ENCODE data around the gene TSPAN3.

Gene TSPAN3

DNA sequence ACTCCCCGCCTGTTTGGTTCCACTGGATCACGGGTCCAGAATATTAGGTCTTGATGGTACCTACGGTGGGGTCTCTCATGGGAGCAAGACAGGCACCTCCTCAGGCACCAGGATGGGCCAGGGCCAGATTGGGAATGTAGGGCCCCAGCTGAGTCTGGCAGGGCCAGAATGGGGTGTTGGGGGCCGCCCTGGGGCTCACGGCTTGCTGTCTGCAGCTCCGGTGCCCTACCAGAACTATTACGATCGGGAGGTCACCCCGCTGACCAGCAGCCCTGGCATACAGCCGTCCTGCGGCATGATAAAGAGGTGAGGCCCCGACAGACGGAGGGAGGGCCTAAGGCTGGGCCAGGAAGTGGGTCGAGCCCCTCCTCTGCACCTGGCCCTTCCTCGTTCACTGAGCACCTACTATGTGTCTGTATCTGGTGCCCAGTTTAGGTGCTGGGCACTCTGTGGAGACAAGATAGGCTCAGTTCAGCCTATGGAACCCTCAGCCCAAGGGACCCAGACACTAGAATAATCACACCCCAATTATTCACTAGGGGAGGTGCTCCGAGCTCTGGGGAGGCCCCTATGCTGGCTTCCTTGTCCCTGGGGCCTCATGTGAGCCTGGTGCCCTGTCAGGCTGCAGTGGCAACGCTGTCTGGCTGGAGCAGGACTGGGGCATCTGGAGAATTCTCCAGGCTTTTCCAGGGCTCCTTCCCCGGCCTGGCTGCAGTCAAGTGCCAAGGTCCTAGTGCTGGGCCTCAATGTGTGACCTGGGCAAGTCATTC, 38.1 kb downstream of the TSPAN3 start:
- DNase-seq: no peak

GRCh38 chr15:77032052-77032646, 38.8 kb downstream of the TSPAN3 start:
- no peak for DNase-seq

DNA sequence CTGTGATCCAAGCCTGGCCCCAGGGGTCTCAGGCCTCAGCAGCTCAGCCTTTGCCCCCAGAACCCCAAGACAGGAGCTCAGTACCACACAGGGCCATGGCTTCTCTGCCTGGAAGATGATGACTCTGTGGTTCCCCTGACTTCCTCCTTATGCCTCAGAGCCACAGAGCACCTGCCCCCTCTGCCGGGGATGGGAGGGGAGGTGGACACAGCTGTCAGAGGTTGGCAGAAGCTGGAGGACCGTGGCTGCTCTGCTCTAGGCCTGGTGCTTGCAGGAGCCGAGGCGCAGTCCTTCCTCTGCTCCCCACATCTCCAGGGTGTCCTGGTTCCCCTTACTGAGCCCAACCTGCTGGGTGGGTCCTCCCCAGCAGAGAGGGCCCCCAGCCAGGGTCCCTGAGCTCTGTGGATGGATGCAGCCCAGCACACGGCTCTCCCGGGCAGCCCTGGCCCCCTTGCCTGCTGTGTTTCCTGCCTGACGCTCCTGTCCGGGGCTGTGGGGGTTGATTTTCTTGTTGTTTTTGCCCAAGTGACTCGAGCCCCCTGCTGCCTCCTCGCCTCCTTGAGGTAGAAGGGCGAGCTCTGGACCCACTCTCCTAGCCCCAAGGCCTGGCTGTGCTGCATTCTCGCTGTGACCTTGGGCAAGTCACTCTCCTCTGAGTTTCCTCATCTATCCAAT, 39.4 kb downstream of the TSPAN3 start:
- DNase-seq: peak; percentile 20

GRCh38 chr15:77030928-77031375, 40.0 kb downstream of the TSPAN3 start:
- no peak for DNase-seq

GRCh38 chr15:77030048-77030927, 40.6 kb downstream of the TSPAN3 start:
- no peak for DNase-seq

GRCh38 chr15:77029166-77030047, 41.5 kb downstream of the TSPAN3 start:
- DNase-seq: no peak

- no peak for DNase-seq
Observed at GRCh38 chr15:77028451-77029165, 42.3 kb downstream of the TSPAN3 start.

GRCh38 chr15:77027697-77028450, 43.0 kb downstream of the TSPAN3 start:
- DNase-seq: no peak

DNA sequence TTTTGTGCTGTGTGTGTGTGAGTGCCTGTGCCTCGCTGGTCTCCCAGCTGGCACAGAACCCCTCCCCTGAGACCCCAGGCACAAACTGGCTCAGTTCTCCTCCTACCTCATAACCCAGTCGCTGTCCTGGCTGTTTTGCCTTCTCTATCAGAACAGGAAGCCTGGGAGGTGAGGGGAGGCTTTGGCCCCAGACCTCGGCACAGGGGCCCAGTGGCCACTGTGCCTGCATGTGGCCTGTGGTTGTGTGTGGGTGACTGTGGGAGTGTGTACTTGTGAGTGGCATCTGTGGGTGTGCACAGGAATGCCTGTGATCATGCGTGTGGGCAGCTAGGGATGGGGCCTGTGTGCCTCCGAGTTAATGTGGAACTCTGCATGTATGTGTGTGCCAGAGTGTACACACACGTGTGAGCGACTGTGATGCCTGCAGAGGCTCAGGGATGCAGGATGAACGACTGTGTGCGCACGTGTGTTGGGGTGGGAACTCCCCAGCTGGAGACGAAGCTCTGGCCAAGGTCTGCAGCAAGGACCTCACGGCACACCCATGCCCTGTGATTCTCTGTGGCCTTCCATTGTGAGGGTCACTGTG, 43.7 kb downstream of the TSPAN3 start:
- no peak for DNase-seq

DNA sequence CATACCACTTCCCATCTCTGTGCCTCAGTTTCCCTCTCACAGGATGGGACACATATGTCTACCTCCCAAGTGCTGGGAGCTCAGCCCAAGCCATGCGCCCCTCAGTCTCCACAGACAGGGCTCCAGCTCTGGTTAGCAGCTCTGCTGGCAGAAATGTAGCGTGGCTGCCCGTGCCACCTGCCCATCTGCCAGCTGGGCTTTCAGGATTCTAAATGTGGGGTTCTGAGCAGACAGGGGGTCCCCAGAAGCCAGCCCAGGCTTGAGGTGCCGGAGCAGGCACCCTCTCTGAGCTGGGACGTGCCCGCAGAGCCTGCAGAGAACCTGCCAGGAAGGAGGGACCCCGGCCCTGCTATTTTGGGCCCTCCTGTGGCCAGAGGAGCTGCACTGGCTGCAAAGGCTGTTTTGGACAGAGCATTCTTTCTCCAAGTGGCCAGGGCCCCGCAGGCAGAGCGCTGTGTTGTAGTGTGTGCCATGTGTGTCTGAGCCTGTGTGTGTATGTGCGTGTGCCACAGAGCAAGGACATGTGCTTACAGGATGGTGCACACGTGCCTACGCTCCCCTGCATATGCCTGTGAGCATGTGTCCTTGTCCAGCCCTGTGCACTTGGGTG, 44.3 kb downstream of the TSPAN3 start:
- DNase-seq: no peak

GRCh38 chr15:77025941-77026411, 44.9 kb downstream of the TSPAN3 start:
- no peak for DNase-seq

- DNase-seq: no peak
Observed at GRCh38 chr15:77025083-77025901, 45.6 kb downstream of the TSPAN3 start.

DNA sequence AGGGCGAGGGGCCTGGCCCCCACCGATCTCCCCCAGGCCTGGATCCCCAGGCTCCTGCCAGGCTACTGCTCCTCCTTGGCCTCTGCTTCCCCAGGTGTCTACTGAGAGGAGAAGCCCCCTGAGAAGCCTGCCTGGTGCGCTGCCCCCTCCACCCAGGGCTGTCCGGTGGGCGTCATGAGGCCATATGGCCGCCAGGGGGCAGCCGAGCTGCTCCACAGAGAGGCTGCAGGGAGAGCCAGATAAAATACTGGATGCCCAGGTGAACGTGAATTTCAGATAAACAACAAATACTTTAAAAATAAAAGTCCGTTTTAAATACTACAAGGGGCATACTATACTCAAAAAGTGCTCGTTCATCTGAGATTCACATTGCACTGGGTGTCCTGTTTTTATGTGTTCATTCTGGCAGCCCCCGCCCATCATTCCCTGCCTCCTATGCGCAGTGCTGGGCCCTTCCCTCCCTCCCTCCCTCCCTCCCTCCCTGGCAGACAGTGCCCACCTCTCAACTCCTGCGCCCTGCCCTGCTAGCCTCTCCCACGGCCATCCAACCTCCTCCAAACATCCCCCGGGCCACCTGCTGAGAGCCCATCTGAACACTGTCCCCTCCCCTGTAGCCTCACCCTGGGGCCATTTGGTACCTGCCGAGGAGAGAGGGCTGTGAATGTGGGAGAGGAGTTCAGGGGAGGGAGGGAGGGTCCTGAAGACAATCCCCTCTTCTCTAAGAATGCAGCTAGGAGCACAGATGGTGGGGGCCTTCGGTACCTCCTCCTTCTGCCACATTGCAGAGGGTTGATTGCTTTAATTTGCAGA, 46.4 kb downstream of the TSPAN3 start:
- peak; percentile 49 for DNase-seq

GRCh38 chr15:77023576-77024272, 47.2 kb downstream of the TSPAN3 start:
- no peak for DNase-seq

DNA sequence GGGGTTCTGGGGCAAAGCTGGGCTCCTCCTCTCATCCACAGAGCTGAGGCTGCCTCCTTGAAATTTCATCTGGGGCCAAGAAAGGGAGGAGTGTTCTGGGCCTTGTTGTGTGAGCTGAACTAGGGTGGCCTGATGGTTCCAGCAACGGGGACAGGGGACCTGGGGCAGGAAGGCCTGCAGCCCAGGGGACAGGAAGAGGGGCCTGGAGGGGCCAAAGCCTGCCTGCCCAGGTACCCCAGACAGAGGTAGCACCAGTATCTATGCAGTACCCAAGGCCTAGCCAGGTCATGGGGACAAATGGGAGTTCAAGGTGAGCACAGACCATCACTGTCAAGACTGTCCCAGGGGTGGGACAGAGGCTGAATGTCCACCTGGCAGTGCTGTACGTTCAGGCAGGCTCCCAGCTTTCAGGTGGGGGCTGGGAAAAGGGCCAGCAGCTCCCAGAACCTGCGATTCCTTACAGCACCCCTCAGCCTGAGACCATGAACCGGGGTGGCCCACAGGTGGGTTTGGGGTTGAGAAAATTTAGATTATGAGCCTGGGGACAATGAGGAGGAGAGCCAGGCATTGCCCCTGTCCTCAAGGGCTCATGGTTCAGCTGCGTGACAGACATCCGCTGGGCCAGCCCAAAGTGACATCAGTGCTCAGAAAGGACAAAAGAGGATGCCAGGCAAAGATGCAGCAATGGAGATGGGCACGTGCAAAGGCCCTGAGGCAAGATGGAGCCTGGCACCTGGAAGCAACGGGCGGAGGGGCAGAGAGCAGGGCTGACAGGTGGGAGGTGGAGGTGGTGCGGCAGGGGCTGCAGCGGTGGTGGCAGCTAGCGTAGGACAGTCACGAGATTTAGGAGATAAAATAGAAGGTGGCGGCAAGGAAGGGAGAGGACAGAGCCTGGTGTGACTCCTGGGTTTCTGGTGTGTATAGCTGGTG, 48.0 kb downstream of the TSPAN3 start:
- no peak for DNase-seq

All from hematopoietic multipotent progenitor cell treated with erythropoietin and hydrocortisone succinate and interleukin-3 and kit ligand, for 8 days (in vitro differentiated cells).